Keratinocyte (primary cell): ENCODE measurements around the gene SETBP1. TPM values are rescaled to one million over a fixed set of nuclear protein-coding genes. Genes with fewer than 3 reads are reported as not detected.

Source experiments
- DNase-seq: peaks from one replicate; pipeline ENCODE4 v3.0.0-alpha.2; 2011; ENCODE audit warnings: low read depth, missing footprints, low spot score
- FAIRE-seq: peaks from 2 replicates; lab custom pipeline; 2011; peaks lifted over from hg19 to GRCh38; lab: Jason Lieb, UNC
- H2AFZ ChIP-seq: 2 replicates; pipeline ENCODE4 v1.6.0; 2012; ENCODE audit warnings: low read length, control low read depth, inconsistent platforms; ENCODE audit not compliant: control insufficient read depth
- H3K27ac ChIP-seq: 2 replicates; pipeline ENCODE4 v1.5.1; 2011; ENCODE audit warnings: low read length; ENCODE audit not compliant: control insufficient read depth, insufficient read depth
- H3K27me3 ChIP-seq: 3 replicates; pipeline ENCODE4 v1.6.0; 2011; ENCODE audit warnings: low read length; ENCODE audit not compliant: control insufficient read depth, insufficient read depth; ENCODE audit errors: extremely low read depth
- H3K36me3 ChIP-seq, 2 experiments: 2 replicates in 1 of 2; 3 replicates in 1 of 2; pipeline ENCODE4 v1.5.1; 2011; ENCODE audit warnings: low read length in 2 of 2, mild to moderate bottlenecking in 1 of 2; ENCODE audit not compliant: control insufficient read depth in 2 of 2, insufficient read depth in 2 of 2; ENCODE audit errors: extremely low read depth in 1 of 2
- H3K4me1 ChIP-seq: 3 replicates; pipeline ENCODE4 v1.5.1; 2011; ENCODE audit warnings: low read length; ENCODE audit not compliant: control insufficient read depth, insufficient read depth; ENCODE audit errors: extremely low read depth
- H3K4me2 ChIP-seq: 3 replicates; pipeline ENCODE4 v1.6.0; 2011; ENCODE audit warnings: low read depth, low read length; ENCODE audit not compliant: control insufficient read depth, insufficient read depth; ENCODE audit errors: extremely low read depth
- H3K4me3 ChIP-seq, 3 experiments: fragments of 200-600 bp in 1 of 3; sonication (generic) in 1 of 3; 2 replicates in 2 of 3; 3 replicates in 1 of 3; pipeline ENCODE4 v1.5.1; 2011 to 2016; ENCODE audit warnings: low read length in 3 of 3, mild to moderate bottlenecking in 3 of 3, control low read depth in 2 of 3, inconsistent platforms in 1 of 3, low read depth in 1 of 3, mixed read lengths in 1 of 3, mixed run types in 1 of 3, moderate library complexity in 1 of 3; ENCODE audit not compliant: control insufficient read depth in 2 of 3, insufficient read depth in 2 of 3; ENCODE audit errors: extremely low read depth in 1 of 3
- H3K79me2 ChIP-seq: 2 replicates; pipeline ENCODE4 v1.6.0; 2012; ENCODE audit warnings: low read length; ENCODE audit not compliant: control insufficient read depth, insufficient read depth
- H3K9ac ChIP-seq: 3 replicates; pipeline ENCODE4 v1.6.0; 2011; ENCODE audit warnings: low read length; ENCODE audit not compliant: control insufficient read depth, insufficient read depth; ENCODE audit errors: extremely low read depth
- H3K9me1 ChIP-seq: 3 replicates; pipeline ENCODE4 v1.6.0; 2011; ENCODE audit warnings: low read length; ENCODE audit not compliant: control insufficient read depth, insufficient read depth; ENCODE audit errors: extremely low read depth
- H3K9me3 ChIP-seq: 2 replicates; pipeline ENCODE4 v1.5.1; 2012; ENCODE audit warnings: low read depth, low read length; ENCODE audit not compliant: control insufficient read depth
- H4K20me1 ChIP-seq: 3 replicates; pipeline ENCODE4 v1.6.0; 2011; ENCODE audit warnings: low read length; ENCODE audit not compliant: control insufficient read depth, insufficient read depth; ENCODE audit errors: extremely low read depth
- EZH2 ChIP-seq: IDR thresholded peaks from one replicate; pipeline ENCODE4 v1.6.1; 2012; ENCODE audit warnings: inconsistent platforms, mild to moderate bottlenecking, low read length, moderate library complexity
- dilution Hi-C: fragments of 300-500 bp; cut with MboI; formaldehyde crosslinking; loops from one replicate; pipeline ENCODE4 v1.7.0; 2020; ENCODE audit warnings: low sequenced_read_pairs; ENCODE audit not compliant: extremely low pct_ligation_motif_present
- polyA plus RNA-seq, 5 experiments: library from polyadenylated mRNA; depleted of rRNA in 3 of 5; stranded (reverse) in 3 of 5; stranded (forward) in 1 of 5; unstranded in 1 of 5; fragments of >200 nt; gene quantifications; 1 replicate in 1 of 5; 2 replicates in 3 of 5; 3 replicates in 1 of 5; pipeline versions ENCODE4 v1.2.1 to v1.2.3, GENCODE V29; 2011 to 2012; ENCODE audit warnings: missing spikeins in 2 of 5, low read depth in 1 of 5, low replicate concordance in 1 of 5
- TF ChIP-seq, protein P1 (sequence below), 3 experiments: IDR thresholded peaks in 1 of 3; conservative IDR thresholded peaks in 1 of 3; optimal IDR thresholded peaks in 1 of 3; 2 replicates in 2 of 3; 3 replicates in 1 of 3; pipeline versions ENCODE3 to v1.5.1; 2011; ENCODE audit warnings: low read length in 3 of 3, mild to moderate bottlenecking in 3 of 3, moderate library complexity in 2 of 3, control low read depth in 1 of 3, inconsistent platforms in 1 of 3; ENCODE audit not compliant: insufficient read depth in 2 of 3; ENCODE audit errors: extremely low read depth in 1 of 3

Gene SETBP1
- polyA plus RNA-seq, 1 donor (not counting 4 experiments of a cell fraction or from before 2014, with no cell fraction given), result 3.3 TPM

- Histone ChIP-seq H2AFZ (no peak overlapping the region), H3K4me2 (no peak overlapping the region), H3K4me3 (no peak overlapping the region), H3K36me3 (peaks cover 3 to 6% of the 10 kb centered on the region in 2 experiments), H3K79me2 (no peaks in the 10 kb centered on the region), H3K27ac (no peak overlapping the region), H3K9me3 (no peaks in the 10 kb centered on the region), H3K9me1 (no peaks in the 10 kb centered on the region), H4K20me1 (no peaks in the 10 kb centered on the region), H3K4me1 (peaks cover 15% of the 10 kb centered on the region), H3K9ac (no peak overlapping the region), H3K27me3 (no peaks in the 10 kb centered on the region)
- no peak for FAIRE-seq
- no peak for DNase-seq
- no peak for TF ChIP-seq EZH2
- TF ChIP-seq, protein P1, sequence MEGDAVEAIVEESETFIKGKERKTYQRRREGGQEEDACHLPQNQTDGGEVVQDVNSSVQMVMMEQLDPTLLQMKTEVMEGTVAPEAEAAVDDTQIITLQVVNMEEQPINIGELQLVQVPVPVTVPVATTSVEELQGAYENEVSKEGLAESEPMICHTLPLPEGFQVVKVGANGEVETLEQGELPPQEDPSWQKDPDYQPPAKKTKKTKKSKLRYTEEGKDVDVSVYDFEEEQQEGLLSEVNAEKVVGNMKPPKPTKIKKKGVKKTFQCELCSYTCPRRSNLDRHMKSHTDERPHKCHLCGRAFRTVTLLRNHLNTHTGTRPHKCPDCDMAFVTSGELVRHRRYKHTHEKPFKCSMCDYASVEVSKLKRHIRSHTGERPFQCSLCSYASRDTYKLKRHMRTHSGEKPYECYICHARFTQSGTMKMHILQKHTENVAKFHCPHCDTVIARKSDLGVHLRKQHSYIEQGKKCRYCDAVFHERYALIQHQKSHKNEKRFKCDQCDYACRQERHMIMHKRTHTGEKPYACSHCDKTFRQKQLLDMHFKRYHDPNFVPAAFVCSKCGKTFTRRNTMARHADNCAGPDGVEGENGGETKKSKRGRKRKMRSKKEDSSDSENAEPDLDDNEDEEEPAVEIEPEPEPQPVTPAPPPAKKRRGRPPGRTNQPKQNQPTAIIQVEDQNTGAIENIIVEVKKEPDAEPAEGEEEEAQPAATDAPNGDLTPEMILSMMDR (optimal IDR thresholded peaks at IDR 0.05 in 1 of 3, IDR thresholded peaks at IDR 0.05 in 1 of 3, conservative IDR thresholded peaks at IDR 0.05 in 1 of 3; ENCODE audit: extremely low read depth in 1 of 3, insufficient read depth in 2 of 3, low read length in 3 of 3), result no peak
- dilution Hi-C loops, result no loop called here
Measured at GRCh38 chr18:44701227-44701626, 20.5 kb downstream of the SETBP1 start.

- Histone ChIP-seq H3K79me2 (no peaks in the 10 kb centered on the region), H3K4me3 (no peak overlapping the region), H3K9ac (no peak overlapping the region), H3K27ac (no peak overlapping the region), H4K20me1 (no peaks in the 10 kb centered on the region), H3K27me3 (no peaks in the 10 kb centered on the region), H3K4me1 (peaks cover 5% of the 10 kb centered on the region), H3K4me2 (no peak overlapping the region), H3K9me3 (no peaks in the 10 kb centered on the region), H3K36me3 (peaks cover 3 to 6% of the 10 kb centered on the region in 2 experiments), H3K9me1 (no peaks in the 10 kb centered on the region), H2AFZ (no peak overlapping the region)
- no peak for TF ChIP-seq EZH2
- TF ChIP-seq, protein P1 (optimal IDR thresholded peaks at IDR 0.05 in 1 of 3, IDR thresholded peaks at IDR 0.05 in 1 of 3, conservative IDR thresholded peaks at IDR 0.05 in 1 of 3; ENCODE audit: extremely low read depth in 1 of 3, insufficient read depth in 2 of 3, low read length in 3 of 3), result no peak
- dilution Hi-C loops, result no loop called here
- no peak for DNase-seq
- FAIRE-seq, result no peak
Measured at GRCh38 chr18:44702594-44702993, 21.9 kb downstream of the SETBP1 start.
